HG03095 (cell line): ENCODE measurements around the gene CASZ1.

Source experiments
- ATAC-seq: cut with Tn5 transposase; IDR thresholded peaks from one replicate; pipeline ENCODE4 v1.9.1; 2021; ENCODE audit warnings: moderate library complexity; ENCODE audit not compliant: unreplicated experiment

The CASZ1 gene

DNA sequence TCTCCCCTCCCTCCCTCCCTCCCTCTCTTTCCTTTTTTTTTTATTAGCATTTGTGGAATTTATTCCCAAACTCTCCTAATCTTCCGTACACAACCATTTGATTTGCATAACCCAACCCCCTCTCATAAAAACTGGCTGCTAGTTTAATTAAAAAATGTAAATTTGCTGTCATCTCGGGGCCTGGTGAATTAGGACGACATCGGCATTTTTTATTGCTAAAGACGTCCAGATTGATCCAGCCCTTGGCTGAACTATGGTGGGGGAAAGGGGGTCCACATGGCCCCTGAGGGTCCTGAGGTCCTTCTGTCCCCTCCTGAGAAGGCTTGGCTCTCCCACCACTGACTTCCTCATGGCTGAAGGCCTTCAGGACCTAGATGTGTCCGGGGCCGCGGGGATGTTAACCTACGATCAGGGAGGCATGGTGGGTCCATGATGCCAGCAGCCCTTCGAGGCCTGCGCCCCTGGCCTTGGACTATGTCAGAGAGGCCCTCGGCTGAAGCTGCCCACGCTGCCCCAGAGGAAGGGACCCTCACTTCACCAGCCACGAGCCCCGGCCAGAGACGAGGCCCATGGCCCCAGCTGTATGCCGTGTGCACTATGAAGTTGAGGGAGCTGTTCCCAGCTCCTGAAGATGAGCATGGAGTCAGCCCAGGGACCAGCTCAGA lies 105.2 kb downstream of the CASZ1 start:
- ATAC-seq: no peak

GRCh38 chr1:10690484-10690883 lies 106.0 kb downstream of the CASZ1 start:
- no peak for ATAC-seq

GRCh38 chr1:10688409-10688786 lies 108.0 kb downstream of the CASZ1 start:
- no peak for ATAC-seq

GRCh38 chr1:10687782-10688408 lies 108.6 kb downstream of the CASZ1 start:
- ATAC-seq: no peak

- no peak for ATAC-seq
Observed at GRCh38 chr1:10687251-10687651, 109.2 kb downstream of the CASZ1 start.

DNA sequence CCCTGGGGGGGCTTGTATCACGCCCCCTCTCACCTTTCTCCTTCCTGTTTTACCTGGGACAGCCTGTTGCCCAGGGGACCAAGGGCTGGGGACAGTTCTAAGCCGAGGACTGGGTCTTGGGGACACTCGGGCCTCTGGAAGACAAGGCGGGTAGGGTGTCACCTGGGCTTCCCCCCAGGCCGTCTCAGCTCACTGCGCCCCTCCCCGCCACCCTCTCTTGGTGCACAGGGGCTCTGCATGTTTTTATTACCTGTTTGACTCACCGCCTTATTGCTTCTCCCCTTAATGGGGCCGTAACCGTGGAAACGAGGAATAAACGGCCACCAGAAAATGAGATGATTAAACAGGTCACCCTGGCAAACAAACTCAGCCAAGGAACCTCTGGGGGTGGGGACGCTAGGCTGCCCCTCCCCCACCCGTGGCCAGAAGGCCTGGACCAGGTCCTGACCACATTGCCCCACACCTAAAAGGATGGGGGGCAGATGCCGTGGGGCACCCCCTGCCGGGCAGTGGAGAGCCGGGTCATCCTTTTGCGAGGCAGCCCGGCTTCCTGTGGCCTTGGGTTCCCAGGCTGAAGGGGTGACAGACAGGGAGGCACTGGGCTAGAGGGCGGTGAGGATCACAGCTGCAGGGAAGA lies 109.9 kb downstream of the CASZ1 start:
- ATAC-seq: no peak

DNA sequence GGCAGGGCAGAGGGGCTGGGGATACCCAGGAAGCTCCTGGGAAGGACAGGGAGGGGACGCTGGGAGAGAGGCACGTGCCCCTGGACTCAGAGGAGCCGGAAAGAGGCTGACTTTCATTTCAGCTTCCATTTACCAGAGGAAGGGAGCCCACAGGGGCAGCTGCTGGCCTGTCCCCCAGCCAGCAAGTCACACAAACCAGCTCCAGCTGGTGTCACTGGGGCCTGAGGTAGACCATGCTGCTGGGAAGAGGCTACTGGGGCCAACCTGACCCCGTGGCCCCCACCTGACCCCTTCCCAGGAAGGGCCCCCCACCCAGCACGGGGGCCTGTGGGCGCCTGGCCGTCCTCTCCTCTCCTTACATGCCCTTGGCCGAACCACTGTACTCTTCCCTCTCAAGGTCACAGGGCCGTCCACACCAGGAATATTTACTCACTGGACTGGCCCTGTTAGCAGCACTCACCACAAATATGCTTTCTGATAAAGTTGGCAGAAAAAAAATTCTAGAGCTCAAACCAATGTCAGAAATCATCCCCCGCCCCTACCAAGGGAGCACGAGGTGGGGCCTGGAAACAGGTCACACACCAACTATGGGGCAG lies 110.5 kb downstream of the CASZ1 start:
- no peak for ATAC-seq

DNA sequence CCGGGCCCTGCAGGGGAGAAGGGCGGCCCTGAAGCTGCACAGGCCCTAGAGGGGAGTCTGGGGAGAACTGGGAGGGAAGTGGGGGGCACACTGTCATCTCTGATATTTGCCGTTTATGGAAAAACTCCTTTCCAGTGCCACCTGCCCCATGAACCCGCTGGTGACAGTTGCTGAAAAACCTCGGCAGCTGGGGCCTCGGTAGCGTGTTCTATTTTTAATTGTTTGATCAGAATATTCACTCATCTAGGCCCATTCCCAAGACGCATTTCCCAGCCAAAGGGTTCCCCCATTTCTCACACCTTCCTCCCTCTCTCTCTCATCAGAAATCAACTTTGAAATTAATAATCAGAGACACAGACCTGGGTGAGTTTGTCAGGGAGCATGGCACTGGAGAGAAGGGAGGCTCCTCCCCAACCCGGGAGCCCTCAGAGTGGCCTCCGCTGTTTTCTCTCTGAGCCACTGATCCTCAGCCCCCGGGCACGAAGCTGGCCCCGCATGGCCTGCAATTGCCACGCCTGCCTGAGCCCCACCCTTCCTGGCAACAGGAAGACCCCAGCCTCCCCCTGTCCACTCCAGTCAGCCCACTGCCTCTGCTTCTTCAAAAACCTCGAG lies 111.1 kb downstream of the CASZ1 start:
- no peak for ATAC-seq

DNA sequence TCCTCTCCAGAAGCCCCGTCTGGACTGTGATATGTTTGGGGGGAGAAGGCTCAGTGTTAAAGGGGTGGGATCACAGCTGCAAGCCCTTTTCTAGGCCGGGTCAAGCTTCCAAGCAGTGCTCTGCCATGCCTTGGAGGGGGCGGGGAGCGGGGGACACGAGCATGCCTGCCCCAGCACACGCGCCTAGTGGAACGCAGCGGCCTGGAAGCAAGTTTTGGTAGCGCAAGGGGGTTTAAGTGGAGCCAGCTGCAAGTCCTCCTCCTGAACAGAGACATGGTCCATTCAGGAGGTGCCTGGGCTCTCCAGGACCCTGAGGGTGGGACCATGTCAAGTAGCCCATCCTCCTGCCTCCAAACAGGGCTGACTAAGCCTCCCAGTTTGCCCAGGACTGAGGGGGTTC lies 112.2 kb downstream of the CASZ1 start:
- no peak for ATAC-seq

- no peak for ATAC-seq
Observed at GRCh38 chr1:10682449-10683309, 113.8 kb downstream of the CASZ1 start.

DNA sequence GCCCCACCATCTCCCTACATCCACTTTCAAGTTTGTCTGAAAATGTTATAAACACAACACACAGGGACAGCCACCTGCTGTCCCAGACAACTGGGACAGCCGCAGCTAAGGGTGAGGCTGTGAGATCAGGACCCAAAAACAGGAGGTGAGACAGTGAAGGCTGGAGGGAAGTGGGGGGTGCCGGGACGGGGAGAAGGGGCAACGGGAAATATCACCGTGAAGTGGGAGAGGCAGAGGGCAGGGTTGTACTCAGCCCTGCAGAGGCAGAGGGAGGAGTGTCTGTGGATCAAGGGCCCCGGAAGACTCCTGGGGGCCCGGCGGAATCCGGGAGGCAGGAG lies 114.4 kb downstream of the CASZ1 start:
- ATAC-seq: no peak

DNA sequence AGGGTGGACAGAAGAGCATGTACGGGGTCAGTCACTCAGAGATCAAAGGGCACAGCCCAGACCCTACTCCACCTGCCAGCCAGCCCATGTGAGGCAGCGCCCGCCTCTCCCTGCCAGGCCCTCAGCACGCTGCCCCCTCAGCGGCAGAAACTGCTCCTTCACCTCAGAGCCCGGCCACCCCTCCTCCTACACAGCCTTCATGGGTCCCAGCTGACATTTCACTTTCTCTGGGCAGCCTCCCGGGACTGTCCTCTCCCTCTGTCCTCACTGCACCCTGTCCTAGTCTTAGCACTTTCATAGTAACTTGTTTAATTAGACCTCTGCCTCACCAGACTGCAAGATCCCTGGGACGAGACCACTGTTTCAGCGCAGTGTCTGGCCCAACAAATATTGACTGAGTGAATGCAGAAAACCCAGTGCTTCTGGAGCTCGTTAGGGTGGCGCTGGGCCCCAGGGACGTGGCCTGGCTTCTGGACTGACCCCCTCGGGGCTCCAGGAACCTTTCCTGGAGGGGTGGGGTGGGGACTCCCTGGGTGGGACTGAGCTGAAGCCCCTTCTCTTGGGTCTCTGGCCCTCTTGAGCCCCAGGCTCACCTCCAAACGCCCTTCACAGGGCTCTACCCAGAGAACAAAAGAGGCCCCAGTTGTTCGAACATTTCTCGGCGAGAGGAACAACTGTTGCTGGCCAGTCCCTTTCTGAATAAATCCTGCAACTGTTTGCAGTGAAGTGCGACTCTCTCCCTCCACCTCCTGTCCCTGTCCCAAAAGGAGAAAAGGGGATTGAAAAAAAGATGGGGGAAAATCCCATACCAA lies 114.9 kb downstream of the CASZ1 start:
- no peak for ATAC-seq

DNA sequence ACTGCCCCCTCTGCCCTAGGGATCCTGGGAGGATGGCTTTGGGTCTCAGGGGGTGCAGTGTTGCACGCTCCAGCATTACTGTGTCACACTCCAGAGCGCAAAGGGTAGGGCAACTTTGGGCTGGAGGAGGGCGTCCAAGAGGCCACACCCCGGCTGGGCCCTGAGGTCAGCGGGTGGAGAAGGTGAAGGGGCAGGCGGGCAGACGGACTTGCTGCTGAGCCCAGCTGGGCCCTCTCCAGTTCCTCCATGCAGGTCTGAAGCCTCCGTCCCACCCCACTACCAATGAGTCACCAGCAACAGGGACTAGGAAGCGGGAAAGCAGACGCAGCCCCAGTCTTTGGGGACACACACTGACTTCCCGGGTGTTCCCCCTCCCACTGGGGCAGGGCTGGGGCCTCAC lies 116.0 kb downstream of the CASZ1 start:
- no peak for ATAC-seq

DNA sequence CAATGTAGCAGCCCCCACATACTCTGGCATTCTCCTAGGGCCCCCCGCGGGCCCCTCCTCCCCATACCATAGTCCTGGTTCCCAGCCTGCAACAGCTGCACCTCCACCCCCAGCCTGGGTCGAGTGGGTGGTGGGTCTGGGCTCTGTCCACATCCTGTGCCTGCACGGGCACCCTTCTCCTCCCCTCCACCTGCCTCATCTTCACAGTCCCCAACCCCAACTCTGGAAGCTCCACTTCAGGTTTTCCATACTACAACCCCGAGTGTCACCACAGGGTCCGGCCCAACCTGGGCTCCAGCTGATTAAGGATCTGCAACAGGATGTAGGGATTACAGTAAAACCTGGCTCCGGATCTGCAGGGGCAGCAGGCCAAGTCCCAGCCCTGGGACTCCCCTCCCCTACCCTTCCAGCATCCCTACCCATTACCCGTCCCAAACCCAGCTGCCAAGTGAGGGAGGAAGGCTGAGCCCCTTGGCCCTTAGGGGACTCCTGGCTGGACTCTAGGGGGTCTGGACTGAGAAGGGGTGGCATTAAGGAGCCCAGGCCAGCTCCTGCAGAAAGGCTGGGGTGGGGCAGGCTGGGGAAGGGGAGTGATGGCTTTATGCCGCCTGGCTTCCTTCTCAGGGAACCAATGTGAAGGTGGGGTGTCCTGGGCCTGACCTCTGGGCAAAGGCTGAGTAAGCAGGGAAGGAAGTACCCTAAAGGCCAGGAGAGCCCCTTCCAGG lies 116.8 kb downstream of the CASZ1 start:
- no peak for ATAC-seq

GRCh38 chr1:10678852-10679251 lies 117.6 kb downstream of the CASZ1 start:
- no peak for ATAC-seq

GRCh38 chr1:10678402-10678801 lies 118.0 kb downstream of the CASZ1 start:
- ATAC-seq: no peak

- no peak for ATAC-seq
Observed at GRCh38 chr1:10677491-10678391, 118.7 kb downstream of the CASZ1 start.

GRCh38 chr1:10676963-10677362 lies 119.5 kb downstream of the CASZ1 start:
- no peak for ATAC-seq
